ENCODE results near the gene KLHDC1. TPM values are rescaled to one million over a fixed set of nuclear protein-coding genes. Genes with fewer than 3 reads are reported as not detected.
A peak's percentile ranks its signal among the peaks of the same experiment; 100 is the strongest.
"Not testable (repeated sequence)": the region's sequence is repeated elsewhere in the genome, so short reads cannot be mapped to it uniquely, and the experiment has no call there.

The KLHDC1 gene
- total and polyA plus RNA-seq, 5 donors from 2014 or later, result 1.2 to 3.9 (median 2.0) TPM

- not testable (repeated sequence) for H3K36me3 Mint-ChIP-seq; ATAC-seq (ENCODE audit: low read depth in 2 of 2); H3K9me3 ChIP-seq (ENCODE audit: control insufficient read depth in 2 of 2, low read length in 2 of 2); H3K4me1 ChIP-seq (ENCODE audit: control insufficient read depth, insufficient read depth, low read length, poor library complexity, severe bottlenecking); H3K27ac ChIP-seq (ENCODE audit: insufficient read depth, low read length, poor library complexity, severe bottlenecking); DNase-seq; H3K36me3 ChIP-seq (ENCODE audit: control insufficient read depth, insufficient read depth, low read length); H3K27me3 ChIP-seq (ENCODE audit: control insufficient read depth, insufficient read depth, low read length); H3K27me3 Mint-ChIP-seq; H3K9me3 Mint-ChIP-seq
- H3K4me3 Mint-ChIP-seq, result peak overlapping the region; percentile 84 to 96 (median 88)
- peak overlapping the region; percentile 72 for H3K4me3 ChIP-seq (ENCODE audit: low read depth, low read length)
- H3K4me1 Mint-ChIP-seq, result peaks cover 16 to 45% (median 29%) of the 10 kb centered on the region in 4 donors
- peak overlapping the region in 2 of 3 donors; percentile 74 to 84 for H3K27ac Mint-ChIP-seq
Measured at GRCh38 chr14:49693735-49694124, 810 bp downstream of the KLHDC1 start.

GRCh38 chr14:49702725-49703124 lies 9.8 kb downstream of the KLHDC1 start:
- ATAC-seq (ENCODE audit: low read depth in 2 of 2) (no peak), DNase-seq (no peak)
- H3K4me3 ChIP-seq (ENCODE audit: low read depth, low read length), result no peak overlapping the region
- H3K4me1 ChIP-seq (ENCODE audit: control insufficient read depth, insufficient read depth, low read length, poor library complexity, severe bottlenecking), result no peaks in the 10 kb centered on the region
- H3K9me3 ChIP-seq (ENCODE audit: control insufficient read depth in 2 of 2, low read length in 2 of 2), result no peaks in the 10 kb centered on the region
- Mint-ChIP-seq H3K9me3 (no peaks in the 10 kb centered on the region), H3K4me1 (peaks cover 5 to 16% (median 9%) of the 10 kb centered on the region in 4 donors), H3K36me3 (peaks cover 10% of the 10 kb centered on the region), H3K27me3 (no peaks in the 10 kb centered on the region), H3K4me3 (no peak overlapping the region), H3K27ac (no peak overlapping the region)
- H3K27ac ChIP-seq (ENCODE audit: insufficient read depth, low read length, poor library complexity, severe bottlenecking), result no peak overlapping the region
- H3K27me3 ChIP-seq (ENCODE audit: control insufficient read depth, insufficient read depth, low read length), result no peaks in the 10 kb centered on the region
- no peaks in the 10 kb centered on the region for H3K36me3 ChIP-seq (ENCODE audit: control insufficient read depth, insufficient read depth, low read length)

GRCh38 chr14:49703965-49704364 lies 11.0 kb downstream of the KLHDC1 start:
- Mint-ChIP-seq H3K4me1 (peaks cover 5 to 16% (median 9%) of the 10 kb centered on the region in 4 donors), H3K27me3 (no peaks in the 10 kb centered on the region), H3K4me3 (no peak overlapping the region), H3K36me3 (peaks cover 10% of the 10 kb centered on the region), H3K27ac (peak overlapping the region in 1 of 3 donors; percentile 55), H3K9me3 (no peaks in the 10 kb centered on the region)
- no peak for DNase-seq
- Histone ChIP-seq H3K4me1 (ENCODE audit: control insufficient read depth, insufficient read depth, low read length, poor library complexity, severe bottlenecking) (no peaks in the 10 kb centered on the region), H3K9me3 (ENCODE audit: control insufficient read depth in 2 of 2, low read length in 2 of 2) (no peaks in the 10 kb centered on the region), H3K27me3 (ENCODE audit: control insufficient read depth, insufficient read depth, low read length) (no peaks in the 10 kb centered on the region), H3K4me3 (ENCODE audit: low read depth, low read length) (no peak overlapping the region), H3K27ac (ENCODE audit: insufficient read depth, low read length, poor library complexity, severe bottlenecking) (no peak overlapping the region), H3K36me3 (ENCODE audit: control insufficient read depth, insufficient read depth, low read length) (no peaks in the 10 kb centered on the region)
- ATAC-seq (ENCODE audit: low read depth in 2 of 2), result no peak

GRCh38 chr14:49704471-49704870 lies 11.6 kb downstream of the KLHDC1 start:
- not testable (repeated sequence) for DNase-seq; H3K9me3 ChIP-seq (ENCODE audit: control insufficient read depth in 2 of 2, low read length in 2 of 2); H3K9me3 Mint-ChIP-seq; H3K4me1 ChIP-seq (ENCODE audit: control insufficient read depth, insufficient read depth, low read length, poor library complexity, severe bottlenecking); H3K27ac Mint-ChIP-seq; H3K4me3 ChIP-seq (ENCODE audit: low read depth, low read length); H3K36me3 ChIP-seq (ENCODE audit: control insufficient read depth, insufficient read depth, low read length); H3K27me3 ChIP-seq (ENCODE audit: control insufficient read depth, insufficient read depth, low read length); H3K27me3 Mint-ChIP-seq; ATAC-seq (ENCODE audit: low read depth in 2 of 2); H3K4me3 Mint-ChIP-seq; H3K27ac ChIP-seq (ENCODE audit: insufficient read depth, low read length, poor library complexity, severe bottlenecking)
- Mint-ChIP-seq H3K36me3 (peaks cover 14% of the 10 kb centered on the region), H3K4me1 (peaks cover 5 to 16% (median 6%) of the 10 kb centered on the region in 4 donors)

GRCh38 chr14:49710993-49711392 lies 18.1 kb downstream of the KLHDC1 start:
- not testable (repeated sequence) for H3K27ac ChIP-seq (ENCODE audit: insufficient read depth, low read length, poor library complexity, severe bottlenecking); H3K27me3 ChIP-seq (ENCODE audit: control insufficient read depth, insufficient read depth, low read length); H3K4me3 Mint-ChIP-seq; H3K4me1 ChIP-seq (ENCODE audit: control insufficient read depth, insufficient read depth, low read length, poor library complexity, severe bottlenecking); H3K9me3 ChIP-seq (ENCODE audit: control insufficient read depth in 2 of 2, low read length in 2 of 2); H3K27me3 Mint-ChIP-seq; H3K36me3 ChIP-seq (ENCODE audit: control insufficient read depth, insufficient read depth, low read length); H3K4me3 ChIP-seq (ENCODE audit: low read depth, low read length); H3K9me3 Mint-ChIP-seq; DNase-seq; ATAC-seq (ENCODE audit: low read depth in 2 of 2); H3K27ac Mint-ChIP-seq
- Mint-ChIP-seq H3K4me1 (peaks cover 0 to 11% (median 3%) of the 10 kb centered on the region in 4 donors), H3K36me3 (peaks cover 14% of the 10 kb centered on the region)

GRCh38 chr14:49720744-49721143 lies 27.8 kb downstream of the KLHDC1 start:
- Mint-ChIP-seq H3K27ac (no peak overlapping the region), H3K9me3 (peaks cover 0 to 4% (median 0%) of the 10 kb centered on the region in 7 donors), H3K27me3 (no peaks in the 10 kb centered on the region), H3K4me3 (no peak overlapping the region), H3K4me1 (peaks cover 0 to 4% (median under 1%) of the 10 kb centered on the region in 4 donors), H3K36me3 (peaks cover 38% of the 10 kb centered on the region)
- no peaks in the 10 kb centered on the region for H3K4me1 ChIP-seq (ENCODE audit: control insufficient read depth, insufficient read depth, low read length, poor library complexity, severe bottlenecking)
- no peaks in the 10 kb centered on the region for H3K27me3 ChIP-seq (ENCODE audit: control insufficient read depth, insufficient read depth, low read length)
- DNase-seq (no peak), ATAC-seq (ENCODE audit: low read depth in 2 of 2) (no peak)
- H3K36me3 ChIP-seq (ENCODE audit: control insufficient read depth, insufficient read depth, low read length), result peaks cover 9% of the 10 kb centered on the region
- H3K27ac ChIP-seq (ENCODE audit: insufficient read depth, low read length, poor library complexity, severe bottlenecking), result no peak overlapping the region
- no peaks in the 10 kb centered on the region for H3K9me3 ChIP-seq (ENCODE audit: control insufficient read depth in 2 of 2, low read length in 2 of 2)
- H3K4me3 ChIP-seq (ENCODE audit: low read depth, low read length), result no peak overlapping the region

- not testable (repeated sequence) for H3K27me3 Mint-ChIP-seq; H3K4me3 Mint-ChIP-seq; H3K4me1 Mint-ChIP-seq; H3K9me3 Mint-ChIP-seq; H3K4me1 ChIP-seq (ENCODE audit: control insufficient read depth, insufficient read depth, low read length, poor library complexity, severe bottlenecking); H3K27me3 ChIP-seq (ENCODE audit: control insufficient read depth, insufficient read depth, low read length); H3K4me3 ChIP-seq (ENCODE audit: low read depth, low read length); H3K27ac ChIP-seq (ENCODE audit: insufficient read depth, low read length, poor library complexity, severe bottlenecking); DNase-seq; H3K9me3 ChIP-seq (ENCODE audit: control insufficient read depth in 2 of 2, low read length in 2 of 2); ATAC-seq (ENCODE audit: low read depth in 2 of 2); H3K27ac Mint-ChIP-seq; H3K36me3 ChIP-seq (ENCODE audit: control insufficient read depth, insufficient read depth, low read length)
- H3K36me3 Mint-ChIP-seq, result peaks cover 41% of the 10 kb centered on the region
Measured at GRCh38 chr14:49721733-49722435, 29.0 kb downstream of the KLHDC1 start.

GRCh38 chr14:49727171-49727570 lies 34.3 kb downstream of the KLHDC1 start:
- Histone ChIP-seq H3K9me3 (ENCODE audit: control insufficient read depth in 2 of 2, low read length in 2 of 2) (no peaks in the 10 kb centered on the region), H3K4me1 (ENCODE audit: control insufficient read depth, insufficient read depth, low read length, poor library complexity, severe bottlenecking) (no peaks in the 10 kb centered on the region), H3K36me3 (ENCODE audit: control insufficient read depth, insufficient read depth, low read length) (peaks cover 4% of the 10 kb centered on the region), H3K27ac (ENCODE audit: insufficient read depth, low read length, poor library complexity, severe bottlenecking) (no peak overlapping the region), H3K4me3 (ENCODE audit: low read depth, low read length) (no peak overlapping the region), H3K27me3 (ENCODE audit: control insufficient read depth, insufficient read depth, low read length) (no peaks in the 10 kb centered on the region)
- Mint-ChIP-seq H3K4me1 (no peaks in the 10 kb centered on the region), H3K36me3 (peaks cover 33% of the 10 kb centered on the region), H3K27me3 (no peaks in the 10 kb centered on the region), H3K9me3 (no peaks in the 10 kb centered on the region), H3K4me3 (no peak overlapping the region), H3K27ac (no peak overlapping the region)
- no peak for ATAC-seq (ENCODE audit: low read depth in 2 of 2)
- DNase-seq, result no peak

Data from CD4-positive, CD25-positive, alpha-beta regulatory T cell (primary cell).